A673 (cell line): ENCODE results near the gene CMTM5.

Experiments
- EZH2 ChIP-seq: fragments of 200-600 bp; sonication (generic); IDR thresholded peaks from 2 replicates; pipeline ENCODE4 v1.6.1; 2017; ENCODE audit warnings: borderline replicate concordance, low read depth, mild to moderate bottlenecking, mixed read lengths, antibody characterized with exemption, low read length; ENCODE audit not compliant: poor library complexity, severe bottlenecking
- TF ChIP-seq, protein P1 (sequence below): fragments of 300-800, 200-600 bp; sonication (generic); conservative IDR thresholded peaks from 2 replicates; pipeline ENCODE4 v1.5.1; 2017; ENCODE audit warnings: low read depth, mild to moderate bottlenecking, antibody characterized with exemption, low read length, moderate library complexity, mixed read lengths

DNA sequence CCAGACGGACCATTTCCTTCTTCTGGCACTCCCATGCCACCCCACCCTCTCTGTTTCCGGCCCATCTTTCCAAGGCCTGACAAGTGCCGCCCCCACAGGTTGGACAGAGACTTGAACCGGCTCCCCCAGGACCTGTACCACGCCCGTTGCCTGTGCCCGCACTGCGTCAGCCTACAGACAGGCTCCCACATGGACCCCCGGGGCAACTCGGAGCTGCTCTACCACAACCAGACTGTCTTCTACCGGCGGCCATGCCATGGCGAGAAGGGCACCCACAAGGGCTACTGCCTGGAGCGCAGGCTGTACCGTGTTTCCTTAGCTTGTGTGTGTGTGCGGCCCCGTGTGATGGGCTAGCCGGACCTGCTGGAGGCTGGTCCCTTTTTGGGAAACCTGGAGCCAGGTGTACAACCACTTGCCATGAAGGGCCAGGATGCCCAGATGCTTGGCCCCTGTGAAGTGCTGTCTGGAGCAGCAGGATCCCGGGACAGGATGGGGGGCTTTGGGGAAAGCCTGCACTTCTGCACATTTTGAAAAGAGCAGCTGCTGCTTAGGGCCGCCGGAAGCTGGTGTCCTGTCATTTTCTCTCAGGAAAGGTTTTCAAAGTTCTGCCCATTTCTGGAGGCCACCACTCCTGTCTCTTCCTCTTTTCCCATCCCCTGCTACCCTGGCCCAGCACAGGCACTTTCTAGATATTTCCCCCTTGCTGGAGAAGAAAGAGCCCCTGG lies 1.2 kb upstream of the CMTM5 start:
- TF ChIP-seq, protein P1, sequence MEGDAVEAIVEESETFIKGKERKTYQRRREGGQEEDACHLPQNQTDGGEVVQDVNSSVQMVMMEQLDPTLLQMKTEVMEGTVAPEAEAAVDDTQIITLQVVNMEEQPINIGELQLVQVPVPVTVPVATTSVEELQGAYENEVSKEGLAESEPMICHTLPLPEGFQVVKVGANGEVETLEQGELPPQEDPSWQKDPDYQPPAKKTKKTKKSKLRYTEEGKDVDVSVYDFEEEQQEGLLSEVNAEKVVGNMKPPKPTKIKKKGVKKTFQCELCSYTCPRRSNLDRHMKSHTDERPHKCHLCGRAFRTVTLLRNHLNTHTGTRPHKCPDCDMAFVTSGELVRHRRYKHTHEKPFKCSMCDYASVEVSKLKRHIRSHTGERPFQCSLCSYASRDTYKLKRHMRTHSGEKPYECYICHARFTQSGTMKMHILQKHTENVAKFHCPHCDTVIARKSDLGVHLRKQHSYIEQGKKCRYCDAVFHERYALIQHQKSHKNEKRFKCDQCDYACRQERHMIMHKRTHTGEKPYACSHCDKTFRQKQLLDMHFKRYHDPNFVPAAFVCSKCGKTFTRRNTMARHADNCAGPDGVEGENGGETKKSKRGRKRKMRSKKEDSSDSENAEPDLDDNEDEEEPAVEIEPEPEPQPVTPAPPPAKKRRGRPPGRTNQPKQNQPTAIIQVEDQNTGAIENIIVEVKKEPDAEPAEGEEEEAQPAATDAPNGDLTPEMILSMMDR = no peak
- TF ChIP-seq EZH2 = no peak
